A673 (cell line): ENCODE data around the gene PPM1N. TPM values are rescaled to one million over a fixed set of nuclear protein-coding genes. Genes with fewer than 3 reads are reported as not detected.

Experiments
- BruUV-seq: library from RNA; stranded (reverse); fragments of 400-500 nt; replicated peaks from 2 replicates; lab custom pipeline; 2021; lab: Mats Ljungman, UMichigan
- CTCF ChIA-PET: fragments of 300-600 bp; sonication (Branson Sonifier 250); formaldehyde crosslinking; loops from one replicate; lab custom pipeline; 2022; ENCODE audit warnings: antibody characterized with exemption; lab: Charles Lee
- POLR2A ChIA-PET: fragments of 300-600 bp; sonication (Branson Sonifier 250); formaldehyde crosslinking; loops from one replicate; lab custom pipeline; 2022; ENCODE audit warnings: antibody characterized with exemption; ENCODE audit not compliant: low non-redundant PET; lab: Charles Lee
- DNase-seq: peaks from one replicate; pipeline ENCODE4 v3.0.0-alpha.2; 2015; ENCODE audit warnings: low spot score
- H3K27ac ChIP-seq: fragments of 200-600 bp; sonication (generic); 2 replicates; pipeline ENCODE4 v1.5.1; 2016; ENCODE audit warnings: mixed run types, low read depth, mild to moderate bottlenecking, mixed read lengths, antibody characterized with exemption, low read length; ENCODE audit not compliant: poor library complexity, severe bottlenecking
- H3K27me3 ChIP-seq: fragments of 200-600 bp; sonication (generic); replicated peaks from 2 replicates; pipeline ENCODE4 v1.6.1; 2017; ENCODE audit warnings: mixed run types, low read depth, mild to moderate bottlenecking, mixed read lengths, antibody characterized with exemption, low read length; ENCODE audit not compliant: insufficient read depth, poor library complexity
- H3K36me3 ChIP-seq: fragments of 200-600 bp; sonication (generic); 2 replicates; pipeline ENCODE4 v1.6.1; 2016; ENCODE audit warnings: mixed run types, mild to moderate bottlenecking, mixed read lengths, antibody characterized with exemption, low read length; ENCODE audit not compliant: insufficient read depth, poor library complexity, severe bottlenecking
- H3K4me1 ChIP-seq: fragments of 200-600 bp; sonication (generic); 2 replicates; pipeline ENCODE4 v1.6.1; 2017; ENCODE audit warnings: mixed run types, mild to moderate bottlenecking, mixed read lengths, antibody characterized with exemption, low read length; ENCODE audit not compliant: insufficient read depth, poor library complexity, severe bottlenecking
- H3K4me3 ChIP-seq: fragments of 200-600 bp; sonication (generic); 2 replicates; pipeline ENCODE4 v1.5.1; 2016; ENCODE audit warnings: low read depth, mixed run types, mild to moderate bottlenecking, mixed read lengths, low read length; ENCODE audit not compliant: poor library complexity, severe bottlenecking
- H3K9me3 ChIP-seq: fragments of 200-600 bp; sonication (generic); 2 replicates; pipeline ENCODE4 v1.6.1; 2016; ENCODE audit warnings: mixed run types, low read depth, mild to moderate bottlenecking, mixed read lengths, antibody characterized with exemption, low read length; ENCODE audit not compliant: poor library complexity, severe bottlenecking
- CTCF ChIP-seq: fragments of 300-800, 200-600 bp; sonication (generic); conservative IDR thresholded peaks from 2 replicates; pipeline ENCODE4 v1.5.1; 2017; ENCODE audit warnings: low read depth, mild to moderate bottlenecking, antibody characterized with exemption, low read length, moderate library complexity, mixed read lengths
- EZH2 ChIP-seq: fragments of 200-600 bp; sonication (generic); IDR thresholded peaks from 2 replicates; pipeline ENCODE4 v1.6.1; 2017; ENCODE audit warnings: borderline replicate concordance, low read depth, mild to moderate bottlenecking, mixed read lengths, antibody characterized with exemption, low read length; ENCODE audit not compliant: poor library complexity, severe bottlenecking
- intact Hi-C: fragments of 100-400 bp; cut with micrococcal nuclease; formaldehyde crosslinking; loops from one replicate; pipeline ENCODE4 v1.10.0; 2022; ENCODE audit not compliant: unreplicated experiment
- total RNA-seq: library from RNA; stranded (reverse); gene quantifications from 2 replicates; pipeline ENCODE4 v1.2.3, GENCODE V29; 2021

PPM1N gene
- total RNA-seq, 1 experiment from 2014 or later, result 0.80 TPM

GRCh38 chr19:45468159-45468651 is 30.0 kb upstream of the PPM1N start:
- Histone ChIP-seq H3K36me3 (no peaks in the 10 kb centered on the region), H3K4me1 (no peaks in the 10 kb centered on the region), H3K27ac (peak overlapping the region; percentile 91), H3K9me3 (no peaks in the 10 kb centered on the region), H3K4me3 (peak overlapping the region; percentile 63), H3K27me3 (no peaks in the 10 kb centered on the region)
- intact Hi-C loops, result no loop called here
- ChIA-PET CTCF (interaction anchor here (0.6 to 2.1 kb wide), 7 partner anchors 11 to 67 kb away, joined by 3 to 16 read pairs (median 5); no protein-coding TSS in a partner anchor), POLR2A (interaction anchor here (0.7 to 2.3 kb wide), 4 partner anchors 17 to 318 kb away, joined by 3 to 5 read pairs (median 3); no protein-coding TSS in a partner anchor)
- BruUV-seq, result TSS peak; percentile 90
- TF ChIP-seq EZH2 (no peak), CTCF (no peak)
- peak; percentile 33 for DNase-seq

GRCh38 chr19:45468803-45469131 is 29.5 kb upstream of the PPM1N start:
- peak overlapping the region; percentile 63 for H3K4me3 ChIP-seq
- no peaks in the 10 kb centered on the region for H3K36me3 ChIP-seq
- no peak for DNase-seq
- H3K27ac ChIP-seq, result peak overlapping the region; percentile 91
- no peaks in the 10 kb centered on the region for H3K9me3 ChIP-seq
- CTCF ChIA-PET, result interaction anchor here (1.4 to 2.1 kb wide), 3 partner anchors 10 to 30 kb away, joined by 5 to 16 read pairs (median 8); no protein-coding TSS in a partner anchor
- POLR2A ChIA-PET, result interaction anchor here (2.3 kb wide), 1 partner anchor 29 kb away, joined by 5 read pairs; no protein-coding TSS in a partner anchor
- H3K4me1 ChIP-seq, result no peaks in the 10 kb centered on the region
- TF ChIP-seq EZH2 (no peak), CTCF (no peak)
- intact Hi-C loops, result no loop called here
- H3K27me3 ChIP-seq, result no peaks in the 10 kb centered on the region
- no TSS peak for BruUV-seq

GRCh38 chr19:45469132-45469944 is 28.9 kb upstream of the PPM1N start:
- peak; percentile 98 for DNase-seq
- Histone ChIP-seq H3K27me3 (no peaks in the 10 kb centered on the region), H3K36me3 (no peaks in the 10 kb centered on the region), H3K27ac (peak overlapping the region; percentile 91), H3K4me3 (peak overlapping the region; percentile 63), H3K9me3 (no peaks in the 10 kb centered on the region), H3K4me1 (no peaks in the 10 kb centered on the region)
- CTCF ChIA-PET, result interaction anchor here (0.6 to 2.1 kb wide), 5 partner anchors 9 to 584 kb away, joined by 3 to 16 read pairs (median 5); no protein-coding TSS in a partner anchor
- TF ChIP-seq CTCF, result no peak
- POLR2A ChIA-PET, result interaction anchor here (2.3 kb wide), 1 partner anchor 30 kb away, joined by 5 read pairs; no protein-coding TSS in a partner anchor
- BruUV-seq, result no TSS peak
- intact Hi-C loops, result no loop called here
